Heart left ventricle (tissue), 16 donors: Measurements from ENCODE around the gene DCST1. TPM values are rescaled to one million over a fixed set of nuclear protein-coding genes. Genes with fewer than 3 reads are reported as not detected.

Source experiments
- ATAC-seq, 4 donors: fragments of 200-7000 bp; cut with Tn5 transposase; one replicate each; pipeline ENCODE4 v1.9.1; 2020 to 2022; ENCODE audit warnings: moderate library complexity in 4 of 4, mild to moderate bottlenecking in 3 of 4, moderate number of reproducible peaks in 1 of 4
- DNase-seq, 5 donors: peaks; one replicate each; pipeline ENCODE4 v3.0.0-alpha.2; 2020
- H3K27ac ChIP-seq, 12 donors: fragments of 200-600 bp; sonication (generic) in 4 of 12; one replicate each; pipeline versions ENCODE4 v1.5.0 to v1.8.0; 2016 to 2022; ENCODE audit warnings: mild to moderate bottlenecking in 2 of 12
- H3K27me3 ChIP-seq, 9 donors: fragments of 200-600 bp; sonication (generic) in 2 of 9; one replicate each; pipeline versions ENCODE4 v1.5.1 to v1.8.0; 2016 to 2022; ENCODE audit warnings: mild to moderate bottlenecking in 3 of 9
- H3K36me3 ChIP-seq, 9 donors: fragments of 200-600 bp; sonication (generic) in 2 of 9; one replicate each; pipeline versions ENCODE4 v1.5.0 to v1.8.0; 2018 to 2022; ENCODE audit warnings: mild to moderate bottlenecking in 2 of 9
- H3K4me1 ChIP-seq, 12 donors: fragments of 200-600 bp; sonication (generic) in 4 of 12; one replicate each; pipeline versions ENCODE4 v1.5.0 to v1.8.0; 2016 to 2022; ENCODE audit warnings: mild to moderate bottlenecking in 3 of 12
- H3K4me3 ChIP-seq, 12 donors: fragments of 200-600 bp; sonication (generic) in 4 of 12; one replicate each; pipeline versions ENCODE4 v1.5.0 to v1.8.0; 2017 to 2022; ENCODE audit warnings: mild to moderate bottlenecking in 9 of 12, moderate library complexity in 4 of 12
- H3K9me3 ChIP-seq, 12 donors: fragments of 200-600 bp; sonication (generic) in 4 of 12; one replicate each; pipeline versions ENCODE4 v1.5.0 to v1.8.0; 2016 to 2022; ENCODE audit warnings: mild to moderate bottlenecking in 1 of 12
- POLR2A ChIP-seq, 2 donors: fragments of 450-650 bp; IDR thresholded peaks; one replicate each; pipeline ENCODE4 v1.6.1; 2017; ENCODE audit warnings: antibody characterized with exemption in 2 of 2, mild to moderate bottlenecking in 2 of 2, moderate library complexity in 2 of 2
- WGBS, 4 donors: extraction: QIAGEN DNeasy Blood & Tissue Kit in 2 of 4; methylation state at CpG; one replicate each; pipeline versions ENCODE4 v1.1.5 to v1.1.7; 2013 to 2018; 5-methylcytosine and 5-hydroxymethylcytosine counted together
- intact Hi-C, 10 donors: fragments of 100-400 bp; cut with DNase I; formaldehyde crosslinking; loops; one replicate each; pipeline versions ENCODE4 v1.11.1 to v1.14.2; 2022
- polyA plus RNA-seq, 2 donors: library from polyadenylated mRNA; stranded (reverse); fragments of 200-250 nt; gene quantifications; one replicate each; pipeline ENCODE4 v1.2.3, GENCODE V29; 2013
- total RNA-seq, 9 donors: library from RNA; depleted of rRNA in 2 of 9; stranded (reverse); fragments of >200 nt in 2 of 9; fragmentation: NEBNext Ultra II Directional in 3 of 9; extraction: Animal tissue kit (Norgen Biotek cat#: 25700) in 3 of 9; gene quantifications; one replicate each; pipeline versions ENCODE4 v1.1.0 to v1.2.4, GENCODE V29; 2016 to 2023
- TF ChIP-seq, protein P1 (sequence below), 12 donors: fragments of 200-600 bp; sonication (generic) in 4 of 12; IDR thresholded peaks; one replicate each; pipeline versions ENCODE4 v1.5.0 to v1.8.0; 2018 to 2022; ENCODE audit warnings: antibody characterized with exemption in 12 of 12, mild to moderate bottlenecking in 5 of 12
- donor health status: ischemic (EF 13 %, LVEDD 7.1; RV severe dilation, severe dysfunction).
- donor health status: healthy with polysubstance abuse.
- donor health status: DM: no; HTN: yes; CAD: no.
- donor health status: DM: no; HTN: no; CAD: no.
- donor health status: ischemic (EF 25% LVEDD 6.9; RV normal size, moderate dysfunction).
- donor health status: ischemic (EF 25% LVEDD 5.7; RV mildly dilated, moderate dysfunction).
- donor health status: healthy.
- donor health status: DM: yes; HTN: yes; CAD: no.
- donor health status: ischemic (EF 35%, LVEDD 5.7; RV mildly dilated, moderate dysfunction).
- donor health status: nonischemic (EF 11% LVEDD 7.7; RV severe dilation, severe dysfunction).
- donor health status: DM: yes; HTN: yes; CAD: no.
- donor health status: PGD.
- donor health status: ischemic (EF 29% LVEDD 5.4; RV normal size, mild dysfunction).
- donor health status: nonischemic (EF 23%, LVEDD 6.1; RV moderate dilation, normal function).

DCST1 gene
- total and polyA plus RNA-seq, 11 donors, result not detected

- ATAC-seq, result no peak
- H3K4me3 ChIP-seq, result no peak overlapping the region
- no peaks in the 10 kb centered on the region for H3K9me3 ChIP-seq
- intact Hi-C loops, result no loop called here
- H3K27me3 ChIP-seq, result no peaks in the 10 kb centered on the region
- H3K36me3 ChIP-seq, result peaks cover 0 to 62% (median 44%) of the 10 kb centered on the region in 9 donors
- peak in 1 of 5 donors; percentile 4 for DNase-seq
- no peak overlapping the region for H3K27ac ChIP-seq
- TF ChIP-seq, protein P1, sequence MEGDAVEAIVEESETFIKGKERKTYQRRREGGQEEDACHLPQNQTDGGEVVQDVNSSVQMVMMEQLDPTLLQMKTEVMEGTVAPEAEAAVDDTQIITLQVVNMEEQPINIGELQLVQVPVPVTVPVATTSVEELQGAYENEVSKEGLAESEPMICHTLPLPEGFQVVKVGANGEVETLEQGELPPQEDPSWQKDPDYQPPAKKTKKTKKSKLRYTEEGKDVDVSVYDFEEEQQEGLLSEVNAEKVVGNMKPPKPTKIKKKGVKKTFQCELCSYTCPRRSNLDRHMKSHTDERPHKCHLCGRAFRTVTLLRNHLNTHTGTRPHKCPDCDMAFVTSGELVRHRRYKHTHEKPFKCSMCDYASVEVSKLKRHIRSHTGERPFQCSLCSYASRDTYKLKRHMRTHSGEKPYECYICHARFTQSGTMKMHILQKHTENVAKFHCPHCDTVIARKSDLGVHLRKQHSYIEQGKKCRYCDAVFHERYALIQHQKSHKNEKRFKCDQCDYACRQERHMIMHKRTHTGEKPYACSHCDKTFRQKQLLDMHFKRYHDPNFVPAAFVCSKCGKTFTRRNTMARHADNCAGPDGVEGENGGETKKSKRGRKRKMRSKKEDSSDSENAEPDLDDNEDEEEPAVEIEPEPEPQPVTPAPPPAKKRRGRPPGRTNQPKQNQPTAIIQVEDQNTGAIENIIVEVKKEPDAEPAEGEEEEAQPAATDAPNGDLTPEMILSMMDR (IDR thresholded peaks at IDR 0.05), result no peak
- TF ChIP-seq POLR2A (IDR thresholded peaks at IDR 0.05), result no peak
- H3K4me1 ChIP-seq, result peaks cover 0 to 10% (median under 1%) of the 10 kb centered on the region in 12 donors
- 78 to 94% (median 83%) methylated on average over 3 of the region's 3 CpGs for WGBS, 4 donors
Measured at GRCh38 chr1:154989195-154989860, 44.3 kb upstream of the DCST1 start.

GRCh38 chr1:154990276-154990675 is 43.3 kb upstream of the DCST1 start:
- Histone ChIP-seq H3K4me1 (peaks cover 0 to 4% (median 0%) of the 10 kb centered on the region in 12 donors), H3K36me3 (peaks cover 0 to 62% (median 44%) of the 10 kb centered on the region in 9 donors), H3K4me3 (no peak overlapping the region), H3K9me3 (no peaks in the 10 kb centered on the region), H3K27ac (no peak overlapping the region), H3K27me3 (no peaks in the 10 kb centered on the region)
- TF ChIP-seq, protein P1 (IDR thresholded peaks at IDR 0.05), result no peak
- ATAC-seq, result no peak
- intact Hi-C loops, result no loop called here
- WGBS, 4 donors, result 91 to 94% (median 92%) methylated on average over 8 of the region's 8 CpGs
- peak in 2 of 5 donors; percentile 13 to 63 for DNase-seq

DNA sequence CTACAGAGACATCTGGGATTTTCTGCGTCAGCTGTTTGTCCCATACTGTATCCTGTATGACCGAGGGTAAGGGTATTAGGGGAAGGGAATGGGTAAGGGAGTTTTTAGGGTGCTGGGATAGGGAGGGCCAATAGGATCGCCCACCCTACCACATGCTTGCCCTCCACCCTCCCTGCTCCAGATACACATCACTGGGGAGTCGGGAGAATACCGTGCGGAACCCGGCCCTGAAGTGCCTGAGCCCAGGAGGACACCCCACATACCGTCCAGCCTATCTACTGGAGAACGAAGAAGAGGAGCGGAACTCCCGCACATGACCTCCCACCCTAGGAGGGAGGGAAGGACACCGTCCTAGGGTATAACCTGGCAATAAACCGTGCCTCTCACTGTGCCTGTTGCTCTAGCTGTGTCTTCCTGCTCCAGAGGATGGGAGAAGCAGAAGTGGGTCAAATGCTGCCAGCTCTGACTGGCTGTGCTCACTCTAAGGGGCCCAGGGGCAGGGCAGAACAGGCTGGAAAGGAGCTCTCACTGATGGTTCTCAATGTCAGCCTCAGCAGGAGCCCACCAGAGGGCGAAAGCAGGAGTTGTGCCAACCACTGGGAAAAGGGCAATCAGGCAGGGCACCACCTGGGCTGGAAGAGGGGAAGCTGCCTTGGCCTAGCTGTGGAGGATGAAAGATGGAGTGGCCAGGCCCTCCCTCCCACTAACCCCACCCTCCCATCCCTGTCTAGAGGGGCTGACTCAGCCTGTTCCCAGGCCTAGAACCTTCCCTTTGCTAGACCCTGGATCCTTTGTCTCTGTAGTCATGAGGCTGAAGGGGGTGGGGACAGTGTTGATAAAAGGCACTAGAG is 40.7 kb upstream of the DCST1 start:
- intact Hi-C loops, result no loop called here
- no peaks in the 10 kb centered on the region for H3K9me3 ChIP-seq
- peaks cover 0 to 49% (median 34%) of the 10 kb centered on the region in 9 donors for H3K36me3 ChIP-seq
- no peaks in the 10 kb centered on the region for H3K27me3 ChIP-seq
- ATAC-seq (peak in 1 of 4 donors; percentile 9), DNase-seq (peak in 1 of 5 donors; percentile 20)
- no peak overlapping the region for H3K4me3 ChIP-seq
- H3K4me1 ChIP-seq, result peaks cover 0 to 22% (median 0%) of the 10 kb centered on the region in 12 donors
- H3K27ac ChIP-seq, result no peak overlapping the region
- 87 to 95% (median 89%) methylated on average over 13 to 14 of the region's 14 CpGs for WGBS, 4 donors
- no peak for TF ChIP-seq POLR2A (IDR thresholded peaks at IDR 0.05)
- TF ChIP-seq, protein P1 (IDR thresholded peaks at IDR 0.05), result no peak
